Measurements from ENCODE around the gene CEP44.
"Not testable (repeated sequence)": the region's sequence is repeated elsewhere in the genome, so short reads cannot be mapped to it uniquely, and the experiment has no call there.

Gene CEP44

DNA sequence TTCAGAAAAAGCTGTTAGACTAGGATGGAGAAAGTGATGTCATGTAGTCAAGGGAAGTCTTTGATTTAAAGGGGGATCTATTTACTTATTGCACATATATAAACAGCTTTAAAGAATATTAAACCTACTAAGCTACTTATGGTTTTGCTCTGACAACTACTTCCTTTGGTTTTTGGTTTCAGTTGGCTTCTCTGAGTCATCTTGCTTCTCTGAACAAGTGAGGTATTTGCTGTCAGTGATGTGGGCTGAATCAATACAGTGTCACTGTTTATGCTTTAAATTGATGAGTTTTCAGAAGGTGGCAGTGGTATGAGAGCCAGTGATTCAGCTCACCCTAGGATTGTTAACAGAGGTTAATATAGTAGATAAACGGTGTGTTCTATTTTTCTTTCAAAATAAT lies 75.1 kb downstream of the CEP44 start:
- TF ChIP-seq, protein P1, sequence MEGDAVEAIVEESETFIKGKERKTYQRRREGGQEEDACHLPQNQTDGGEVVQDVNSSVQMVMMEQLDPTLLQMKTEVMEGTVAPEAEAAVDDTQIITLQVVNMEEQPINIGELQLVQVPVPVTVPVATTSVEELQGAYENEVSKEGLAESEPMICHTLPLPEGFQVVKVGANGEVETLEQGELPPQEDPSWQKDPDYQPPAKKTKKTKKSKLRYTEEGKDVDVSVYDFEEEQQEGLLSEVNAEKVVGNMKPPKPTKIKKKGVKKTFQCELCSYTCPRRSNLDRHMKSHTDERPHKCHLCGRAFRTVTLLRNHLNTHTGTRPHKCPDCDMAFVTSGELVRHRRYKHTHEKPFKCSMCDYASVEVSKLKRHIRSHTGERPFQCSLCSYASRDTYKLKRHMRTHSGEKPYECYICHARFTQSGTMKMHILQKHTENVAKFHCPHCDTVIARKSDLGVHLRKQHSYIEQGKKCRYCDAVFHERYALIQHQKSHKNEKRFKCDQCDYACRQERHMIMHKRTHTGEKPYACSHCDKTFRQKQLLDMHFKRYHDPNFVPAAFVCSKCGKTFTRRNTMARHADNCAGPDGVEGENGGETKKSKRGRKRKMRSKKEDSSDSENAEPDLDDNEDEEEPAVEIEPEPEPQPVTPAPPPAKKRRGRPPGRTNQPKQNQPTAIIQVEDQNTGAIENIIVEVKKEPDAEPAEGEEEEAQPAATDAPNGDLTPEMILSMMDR (conservative IDR thresholded peaks at IDR 0.05; ENCODE audit: control insufficient read depth, insufficient read depth, low read depth, low read length), result no peak
- no peak overlapping the region for H3K4me3 ChIP-seq (ENCODE audit: control insufficient read depth, low read depth, low read length)
- peak; percentile 92 for DNase-seq (ENCODE audit: low read depth)

DNA sequence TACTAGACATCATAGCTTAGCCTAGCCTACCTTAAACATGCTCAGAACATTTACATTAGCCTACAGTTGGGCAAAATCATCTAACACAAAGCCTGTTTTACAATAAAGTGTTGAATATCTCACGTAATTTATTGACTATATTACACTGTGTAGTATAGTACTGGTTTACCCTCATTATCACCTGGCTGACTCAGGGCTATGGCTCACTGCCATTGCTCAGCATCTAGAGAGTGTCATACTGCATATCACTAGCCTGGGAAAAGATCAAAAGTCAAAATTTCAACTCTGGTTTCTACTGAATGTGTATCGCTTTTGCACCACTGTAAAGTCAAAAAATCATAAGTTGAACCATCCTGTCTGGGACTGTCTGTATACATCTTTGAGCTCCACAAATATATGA lies 78.6 kb downstream of the CEP44 start:
- TF ChIP-seq, protein P1 (conservative IDR thresholded peaks at IDR 0.05; ENCODE audit: control insufficient read depth, insufficient read depth, low read depth, low read length), result no peak
- H3K4me3 ChIP-seq (ENCODE audit: control insufficient read depth, low read depth, low read length), result no peak overlapping the region
- DNase-seq (ENCODE audit: low read depth), result no peak

DNA sequence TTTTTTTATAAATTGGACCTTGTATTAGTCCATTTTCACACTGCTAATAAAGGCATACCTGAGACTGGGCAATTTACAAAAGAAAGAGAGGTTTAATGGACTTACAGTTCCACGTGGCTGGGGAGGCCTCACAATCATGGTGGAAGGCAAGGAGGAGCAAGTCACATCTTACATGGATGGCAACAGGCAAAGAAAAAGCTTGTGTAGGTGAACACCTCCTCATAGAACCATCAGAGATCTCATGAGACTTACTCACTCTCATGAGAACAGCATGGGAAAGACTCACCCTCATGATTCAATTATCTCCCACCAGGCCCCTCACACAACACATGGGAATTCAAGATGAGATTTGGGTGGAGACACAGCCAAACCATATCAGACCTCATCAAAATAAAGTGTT lies 80.1 kb downstream of the CEP44 start:
- not testable (repeated sequence) for H3K4me3 ChIP-seq (ENCODE audit: control insufficient read depth, low read depth, low read length)
- peak; percentile 9 for DNase-seq (ENCODE audit: low read depth)

DNA sequence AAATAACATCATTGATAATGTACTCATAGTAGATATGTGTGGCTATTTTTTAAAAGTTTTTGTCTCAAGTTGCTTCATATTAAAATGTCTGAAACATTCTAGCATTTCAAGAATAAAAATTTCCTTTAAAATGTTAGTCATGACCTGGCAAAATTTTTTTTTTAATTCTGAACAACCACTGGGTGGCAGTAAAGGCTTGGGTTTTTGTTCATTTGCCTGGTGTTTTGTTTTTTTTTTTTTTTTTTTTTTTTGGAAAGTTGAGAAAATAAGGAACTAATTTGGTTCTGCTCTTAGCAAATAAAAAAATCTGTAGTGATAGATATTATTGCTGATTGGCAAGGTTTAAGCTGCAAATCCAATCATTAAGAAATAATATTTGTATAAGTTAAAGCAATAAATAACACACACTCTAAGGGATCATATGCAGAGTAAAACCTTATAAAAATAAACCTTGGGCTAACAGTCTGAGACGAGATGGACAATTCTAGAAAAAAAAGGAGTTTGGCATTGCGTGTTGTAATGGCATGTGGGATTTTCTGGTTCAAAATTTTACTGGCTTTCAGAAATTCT lies 81.4 kb downstream of the CEP44 start:
- H3K4me3 ChIP-seq (ENCODE audit: control insufficient read depth, low read depth, low read length), result no peak overlapping the region
- TF ChIP-seq, protein P1 (conservative IDR thresholded peaks at IDR 0.05; ENCODE audit: control insufficient read depth, insufficient read depth, low read depth, low read length), result peak; percentile 40
- DNase-seq (ENCODE audit: low read depth), result peak; percentile 69

DNA sequence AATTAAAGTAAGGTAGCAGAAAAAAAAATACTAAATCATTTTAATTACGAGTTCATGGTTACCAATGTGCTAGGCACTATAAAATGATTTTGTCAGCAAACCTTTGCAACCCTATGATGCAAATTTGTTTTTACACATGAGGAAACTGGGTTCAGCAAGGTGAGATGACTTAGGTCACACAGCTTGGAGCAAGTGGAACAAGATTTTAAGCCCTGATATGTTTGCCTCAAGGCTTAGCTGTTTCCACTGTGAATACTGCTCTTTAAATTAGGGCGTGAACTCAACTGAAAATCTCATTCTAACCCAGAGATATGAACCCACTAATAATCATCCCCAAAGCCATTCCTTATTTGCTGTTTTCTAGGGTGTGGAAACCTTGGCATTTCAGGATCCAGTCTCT lies 86.3 kb downstream of the CEP44 start:
- TF ChIP-seq, protein P1 (conservative IDR thresholded peaks at IDR 0.05; ENCODE audit: control insufficient read depth, insufficient read depth, low read depth, low read length), result no peak
- no peak overlapping the region for H3K4me3 ChIP-seq (ENCODE audit: control insufficient read depth, low read depth, low read length)
- no peak for DNase-seq (ENCODE audit: low read depth)

DNA sequence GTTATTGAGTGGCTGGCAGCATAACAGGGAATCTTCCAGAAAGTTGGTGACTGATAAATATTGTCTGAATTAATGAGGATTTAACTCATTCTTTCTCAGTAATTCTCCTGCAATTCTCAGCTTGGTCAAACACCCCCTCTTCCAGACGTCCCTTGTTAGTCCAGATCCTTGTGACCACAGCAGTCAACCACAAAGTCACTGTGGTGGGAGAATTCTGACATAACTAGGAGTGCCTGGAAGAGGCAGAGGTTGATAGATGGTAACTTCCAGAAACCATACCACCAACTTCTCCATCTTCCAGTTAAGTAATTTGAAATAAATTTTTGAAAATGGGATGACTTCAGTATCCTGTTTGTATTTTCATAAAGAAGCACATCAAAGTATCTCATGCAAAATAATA lies 90.1 kb downstream of the CEP44 start:
- no peak overlapping the region for H3K4me3 ChIP-seq (ENCODE audit: control insufficient read depth, low read depth, low read length)
- TF ChIP-seq, protein P1 (conservative IDR thresholded peaks at IDR 0.05; ENCODE audit: control insufficient read depth, insufficient read depth, low read depth, low read length), result no peak
- no peak for DNase-seq (ENCODE audit: low read depth)

DNA sequence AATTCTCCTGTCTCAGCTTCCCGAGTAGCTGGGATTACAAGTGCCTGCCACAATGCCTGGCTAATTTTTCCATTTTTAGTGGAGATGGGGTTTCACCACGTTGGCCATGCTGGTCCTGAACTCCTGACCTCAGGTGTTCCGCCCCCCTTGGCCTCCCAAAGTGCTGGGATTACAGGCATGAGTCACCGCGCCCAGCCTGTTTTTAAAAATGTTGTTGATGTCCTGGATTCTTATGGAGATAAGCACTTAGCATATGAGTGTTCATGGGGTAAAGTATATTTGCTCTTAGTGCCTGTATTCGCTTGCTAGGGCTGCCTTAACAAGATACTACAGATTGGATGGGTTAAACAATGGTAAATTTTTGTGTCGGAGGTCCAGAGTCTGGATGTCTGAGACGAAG lies 91.7 kb downstream of the CEP44 start:
- TF ChIP-seq, protein P1 (conservative IDR thresholded peaks at IDR 0.05; ENCODE audit: control insufficient read depth, insufficient read depth, low read depth, low read length), result no peak
- no peak overlapping the region for H3K4me3 ChIP-seq (ENCODE audit: control insufficient read depth, low read depth, low read length)

More for the DNA sequence above, 91.7 kb downstream of the CEP44 start:
- DNase-seq (ENCODE audit: low read depth), result no peak

Measured in fibroblast of mammary gland (primary cell).